Amniotic stem cell (primary cell): ENCODE results near the gene SRCAP.

Experiments used
- DNase-seq: peaks from one replicate; lab custom pipeline; 2025; lab: John Stamatoyannopoulos, UW

SRCAP gene

GRCh38 chr16:30737794-30738648, 39.0 kb downstream of the SRCAP start:
- DNase-seq, result no peak

- no peak for DNase-seq
Observed at GRCh38 chr16:30738984-30739951, 40.3 kb downstream of the SRCAP start.

GRCh38 chr16:30740364-30741251, 41.6 kb downstream of the SRCAP start:
- DNase-seq, result no peak

- peak; percentile 68 for DNase-seq
Observed at GRCh38 chr16:30741461-30741914, 42.5 kb downstream of the SRCAP start.

- no peak for DNase-seq
Observed at GRCh38 chr16:30743716-30744115, 44.7 kb downstream of the SRCAP start.

- no peak for DNase-seq
Observed at GRCh38 chr16:30744183-30744582, 45.2 kb downstream of the SRCAP start.

GRCh38 chr16:30745082-30745481, 46.1 kb downstream of the SRCAP start:
- DNase-seq, result no peak

GRCh38 chr16:30746638-30747175, 47.7 kb downstream of the SRCAP start:
- DNase-seq, result no peak

GRCh38 chr16:30747331-30747730, 48.4 kb downstream of the SRCAP start:
- DNase-seq, result no peak

GRCh38 chr16:30747799-30748633, 49.0 kb downstream of the SRCAP start, which contains the start of gene PHKG2:
TSS of gene PHKG2 (plus strand) at chr16:30748425. CDS start at chr16:30748821, 396 bp downstream.
- DNase-seq, result peak; percentile 98

- DNase-seq, result no peak
Observed at GRCh38 chr16:30748634-30749445, 49.9 kb downstream of the SRCAP start.

- DNase-seq, result no peak
Observed at GRCh38 chr16:30750201-30750600, 51.2 kb downstream of the SRCAP start.

- no peak for DNase-seq
Observed at GRCh38 chr16:30750876-30751465, 52.0 kb downstream of the SRCAP start.

GRCh38 chr16:30753596-30753995, 54.6 kb downstream of the SRCAP start:
- DNase-seq, result no peak

GRCh38 chr16:30755955-30756780, 57.2 kb downstream of the SRCAP start:
- no peak for DNase-seq

GRCh38 chr16:30756781-30757100, 57.8 kb downstream of the SRCAP start:
- no peak for DNase-seq

- no peak for DNase-seq
Observed at GRCh38 chr16:30757316-30757715, 58.3 kb downstream of the SRCAP start.

- DNase-seq, result no peak
Observed at GRCh38 chr16:30758988-30759491, 60.1 kb downstream of the SRCAP start.
